Calu3 (cell line): ENCODE measurements around the gene ZNF644. TPM values are rescaled to one million over a fixed set of nuclear protein-coding genes. Genes with fewer than 3 reads are reported as not detected.

Experiments
- BruUV-seq: library from RNA; stranded (reverse); fragments of 400-500 nt; replicated peaks from 2 replicates; lab custom pipeline; 2021; lab: Mats Ljungman, UMichigan
- CTCF ChIA-PET: fragments of 300-600 bp; sonication (Branson Sonifier 250); formaldehyde crosslinking; loops from one replicate; lab custom pipeline; 2022; ENCODE audit warnings: antibody characterized with exemption; lab: Charles Lee
- DNase-seq: peaks from one replicate; pipeline ENCODE4 v3.0.0; 2022
- H3K27ac Mint-ChIP-seq: one replicate; pipeline ENCODE4 v1.8.0; 2022; ENCODE audit warnings: mixed read lengths; ENCODE audit not compliant: unreplicated experiment
- H3K27me3 Mint-ChIP-seq: one replicate; pipeline ENCODE4 v1.8.0; 2022; ENCODE audit warnings: mixed read lengths; ENCODE audit not compliant: unreplicated experiment
- H3K36me3 Mint-ChIP-seq: one replicate; pipeline ENCODE4 v1.8.0; 2022; ENCODE audit warnings: mild to moderate bottlenecking, moderate library complexity, mixed read lengths; ENCODE audit not compliant: insufficient read depth, unreplicated experiment
- H3K4me1 Mint-ChIP-seq: one replicate; pipeline ENCODE4 v1.8.0; 2022; ENCODE audit warnings: mild to moderate bottlenecking, low read depth, mixed read lengths; ENCODE audit not compliant: unreplicated experiment
- H3K4me3 Mint-ChIP-seq: one replicate; pipeline ENCODE4 v1.8.0; 2022; ENCODE audit warnings: mild to moderate bottlenecking, low read depth, moderate library complexity, mixed read lengths; ENCODE audit not compliant: unreplicated experiment
- H3K9me3 Mint-ChIP-seq: one replicate; pipeline ENCODE4 v1.8.0; 2022; ENCODE audit warnings: low read depth, mixed read lengths; ENCODE audit not compliant: unreplicated experiment
- CTCF ChIP-seq: fragments of 200-600 bp; IDR thresholded peaks from one replicate; pipeline ENCODE4 v1.8.0; 2022; ENCODE audit warnings: antibody characterized with exemption; ENCODE audit not compliant: unreplicated experiment
- intact Hi-C: fragments of 100-400 bp; cut with micrococcal nuclease; formaldehyde crosslinking; loops from one replicate; pipeline ENCODE4 v1.10.0; 2022; ENCODE audit not compliant: unreplicated experiment
- total RNA-seq: library from RNA; stranded (reverse); gene quantifications from 2 replicates; pipeline ENCODE4 v1.2.3, GENCODE V29; 2022

Gene ZNF644
- total RNA-seq, 1 experiment from 2014 or later, result 76.0 TPM

GRCh38 chr1:90925928-90926869 lies 95.6 kb downstream of the ZNF644 start:
- Mint-ChIP-seq H3K27me3 (no peaks in the 10 kb centered on the region), H3K27ac (peak overlapping the region; percentile 37), H3K4me3 (peak overlapping the region; percentile 36), H3K4me1 (peaks cover 66% of the 10 kb centered on the region), H3K36me3 (peaks cover 23% of the 10 kb centered on the region), H3K9me3 (peaks cover 4% of the 10 kb centered on the region)
- CTCF ChIA-PET, result interaction anchor here (1.5 kb wide), 1 partner anchor 10 kb away, joined by 9 read pairs; no protein-coding TSS in a partner anchor
- BruUV-seq, result no TSS peak
- no peak for TF ChIP-seq CTCF
- DNase-seq, result peak; percentile 23
- intact Hi-C loops, result no loop called here

DNA sequence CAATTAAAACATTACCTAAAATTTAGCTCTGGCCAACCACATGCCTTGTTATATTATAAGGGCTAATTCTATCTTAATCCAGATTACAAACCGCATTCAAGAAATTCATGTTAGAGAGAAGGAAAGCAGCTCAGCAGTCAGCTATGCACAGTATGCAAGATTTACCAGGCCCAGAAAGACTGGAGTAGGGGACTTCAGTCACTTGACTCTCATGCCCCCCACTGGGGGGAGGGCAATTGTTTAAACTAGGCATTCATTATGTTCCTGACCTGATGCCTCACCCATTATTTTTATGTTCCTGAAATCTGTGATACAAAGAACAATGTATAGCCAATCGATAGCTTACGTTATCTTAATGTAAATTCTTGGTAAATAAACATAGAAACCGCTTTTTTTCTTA lies 96.9 kb downstream of the ZNF644 start:
- intact Hi-C loops, result no loop called here
- peaks cover 66% of the 10 kb centered on the region for H3K4me1 Mint-ChIP-seq
- CTCF ChIA-PET, result no interaction called here
- no peak for TF ChIP-seq CTCF
- no peak overlapping the region for H3K4me3 Mint-ChIP-seq
- no peaks in the 10 kb centered on the region for H3K27me3 Mint-ChIP-seq
- H3K9me3 Mint-ChIP-seq, result peaks cover 4% of the 10 kb centered on the region
- no peak overlapping the region for H3K27ac Mint-ChIP-seq
- peaks cover 23% of the 10 kb centered on the region for H3K36me3 Mint-ChIP-seq
- no TSS peak for BruUV-seq
- DNase-seq, result no peak

DNA sequence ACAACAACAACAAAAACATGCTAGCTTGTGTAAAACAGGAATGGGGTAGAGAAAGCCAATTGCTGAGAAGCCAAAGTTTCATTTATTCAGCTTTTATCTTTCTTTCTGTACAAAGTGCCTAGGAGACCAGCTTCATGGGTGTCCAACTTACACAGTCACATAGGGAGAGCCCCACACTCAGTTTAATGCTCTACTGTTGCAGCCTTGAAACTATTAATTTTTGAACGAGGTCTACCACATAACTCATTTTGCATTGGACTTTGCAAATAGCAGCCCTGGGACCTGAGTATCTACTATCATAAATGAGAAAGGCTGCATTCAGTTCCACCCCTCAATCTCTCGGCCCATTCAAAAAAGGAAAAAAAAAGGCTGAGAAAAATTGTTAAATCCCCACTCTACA lies 98.8 kb downstream of the ZNF644 start:
- peaks cover 16% of the 10 kb centered on the region for H3K36me3 Mint-ChIP-seq
- TF ChIP-seq CTCF, result no peak
- no peak overlapping the region for H3K4me3 Mint-ChIP-seq
- H3K27me3 Mint-ChIP-seq, result no peaks in the 10 kb centered on the region
- no TSS peak for BruUV-seq
- CTCF ChIA-PET, result no interaction called here
- peaks cover 57% of the 10 kb centered on the region for H3K4me1 Mint-ChIP-seq
- no peak for DNase-seq
- H3K27ac Mint-ChIP-seq, result peak overlapping the region; percentile 70
- H3K9me3 Mint-ChIP-seq, result no peaks in the 10 kb centered on the region
- intact Hi-C loops, result no loop called here

- DNase-seq, result no peak
- no peaks in the 10 kb centered on the region for H3K9me3 Mint-ChIP-seq
- CTCF ChIA-PET, result no interaction called here
- intact Hi-C loops, result no loop called here
- H3K36me3 Mint-ChIP-seq, result peaks cover 19% of the 10 kb centered on the region
- H3K27me3 Mint-ChIP-seq, result no peaks in the 10 kb centered on the region
- no peak overlapping the region for H3K27ac Mint-ChIP-seq
- no peak overlapping the region for H3K4me3 Mint-ChIP-seq
- peaks cover 49% of the 10 kb centered on the region for H3K4me1 Mint-ChIP-seq
- no TSS peak for BruUV-seq
- TF ChIP-seq CTCF, result no peak
These were observed 99.6 kb downstream of the ZNF644 start for GRCh38 chr1:90922202-90922601.
